ENCODE measurements around the gene MAST4.

Gene MAST4

GRCh38 chr5:67199859-67200258 is 603.7 kb downstream of the MAST4 start:
- no peaks in the 10 kb centered on the region for H3K36me3 ChIP-seq (ENCODE audit: control insufficient read depth, insufficient read depth, low read length)
- H3K4me3 ChIP-seq (ENCODE audit: low read depth, low read length): no peak overlapping the region
- no peaks in the 10 kb centered on the region for H3K9me3 ChIP-seq (ENCODE audit: control insufficient read depth, insufficient read depth, low read length)
- no peak overlapping the region for H3K27ac ChIP-seq (ENCODE audit: low read depth, low read length)
- H3K4me1 ChIP-seq (ENCODE audit: control insufficient read depth, insufficient read depth, low read length): no peaks in the 10 kb centered on the region
- H3K9ac ChIP-seq (ENCODE audit: low read depth, low read length): no peak overlapping the region
- H3K27me3 ChIP-seq (ENCODE audit: control insufficient read depth, insufficient read depth, low read length): no peaks in the 10 kb centered on the region

- Histone ChIP-seq H3K9me3 (ENCODE audit: control insufficient read depth, insufficient read depth, low read length) (no peaks in the 10 kb centered on the region), H3K4me1 (ENCODE audit: control insufficient read depth, insufficient read depth, low read length) (no peaks in the 10 kb centered on the region), H3K36me3 (ENCODE audit: control insufficient read depth, insufficient read depth, low read length) (no peaks in the 10 kb centered on the region), H3K27me3 (ENCODE audit: control insufficient read depth, insufficient read depth, low read length) (no peaks in the 10 kb centered on the region), H3K4me3 (ENCODE audit: low read depth, low read length) (no peak overlapping the region), H3K27ac (ENCODE audit: low read depth, low read length) (no peak overlapping the region), H3K9ac (ENCODE audit: low read depth, low read length) (no peak overlapping the region)
Observed at GRCh38 chr5:67200809-67201562, 604.8 kb downstream of the MAST4 start.

GRCh38 chr5:67201897-67202549 is 605.8 kb downstream of the MAST4 start:
- Histone ChIP-seq H3K9me3 (ENCODE audit: control insufficient read depth, insufficient read depth, low read length) (no peaks in the 10 kb centered on the region), H3K4me3 (ENCODE audit: low read depth, low read length) (no peak overlapping the region), H3K36me3 (ENCODE audit: control insufficient read depth, insufficient read depth, low read length) (no peaks in the 10 kb centered on the region), H3K27me3 (ENCODE audit: control insufficient read depth, insufficient read depth, low read length) (no peaks in the 10 kb centered on the region), H3K4me1 (ENCODE audit: control insufficient read depth, insufficient read depth, low read length) (no peaks in the 10 kb centered on the region), H3K27ac (ENCODE audit: low read depth, low read length) (no peak overlapping the region), H3K9ac (ENCODE audit: low read depth, low read length) (no peak overlapping the region)

- Histone ChIP-seq H3K27me3 (ENCODE audit: control insufficient read depth, insufficient read depth, low read length) (no peaks in the 10 kb centered on the region), H3K4me1 (ENCODE audit: control insufficient read depth, insufficient read depth, low read length) (no peaks in the 10 kb centered on the region), H3K36me3 (ENCODE audit: control insufficient read depth, insufficient read depth, low read length) (no peaks in the 10 kb centered on the region), H3K9me3 (ENCODE audit: control insufficient read depth, insufficient read depth, low read length) (no peaks in the 10 kb centered on the region), H3K9ac (ENCODE audit: low read depth, low read length) (no peak overlapping the region), H3K27ac (ENCODE audit: low read depth, low read length) (no peak overlapping the region), H3K4me3 (ENCODE audit: low read depth, low read length) (no peak overlapping the region)
Observed at GRCh38 chr5:67202828-67203227, 606.6 kb downstream of the MAST4 start.

GRCh38 chr5:67203701-67204074 is 607.5 kb downstream of the MAST4 start:
- H3K9ac ChIP-seq (ENCODE audit: low read depth, low read length): no peak overlapping the region
- no peak overlapping the region for H3K4me3 ChIP-seq (ENCODE audit: low read depth, low read length)
- H3K27ac ChIP-seq (ENCODE audit: low read depth, low read length): no peak overlapping the region
- H3K9me3 ChIP-seq (ENCODE audit: control insufficient read depth, insufficient read depth, low read length): no peaks in the 10 kb centered on the region
- H3K27me3 ChIP-seq (ENCODE audit: control insufficient read depth, insufficient read depth, low read length): no peaks in the 10 kb centered on the region
- H3K36me3 ChIP-seq (ENCODE audit: control insufficient read depth, insufficient read depth, low read length): no peaks in the 10 kb centered on the region
- no peaks in the 10 kb centered on the region for H3K4me1 ChIP-seq (ENCODE audit: control insufficient read depth, insufficient read depth, low read length)

- Histone ChIP-seq H3K36me3 (ENCODE audit: control insufficient read depth, insufficient read depth, low read length) (no peaks in the 10 kb centered on the region), H3K4me3 (ENCODE audit: low read depth, low read length) (no peak overlapping the region), H3K27me3 (ENCODE audit: control insufficient read depth, insufficient read depth, low read length) (no peaks in the 10 kb centered on the region), H3K27ac (ENCODE audit: low read depth, low read length) (no peak overlapping the region), H3K9ac (ENCODE audit: low read depth, low read length) (no peak overlapping the region), H3K9me3 (ENCODE audit: control insufficient read depth, insufficient read depth, low read length) (no peaks in the 10 kb centered on the region), H3K4me1 (ENCODE audit: control insufficient read depth, insufficient read depth, low read length) (peaks cover 3% of the 10 kb centered on the region; the same call in 1 of the 2 replicates)
Observed at GRCh38 chr5:67204821-67205220, 608.6 kb downstream of the MAST4 start.

- Histone ChIP-seq H3K4me3 (ENCODE audit: low read depth, low read length) (no peak overlapping the region), H3K36me3 (ENCODE audit: control insufficient read depth, insufficient read depth, low read length) (no peaks in the 10 kb centered on the region), H3K27ac (ENCODE audit: low read depth, low read length) (no peak overlapping the region), H3K9me3 (ENCODE audit: control insufficient read depth, insufficient read depth, low read length) (no peaks in the 10 kb centered on the region), H3K27me3 (ENCODE audit: control insufficient read depth, insufficient read depth, low read length) (no peaks in the 10 kb centered on the region), H3K4me1 (ENCODE audit: control insufficient read depth, insufficient read depth, low read length) (peaks cover 3% of the 10 kb centered on the region; the same call in 1 of the 2 replicates), H3K9ac (ENCODE audit: low read depth, low read length) (no peak overlapping the region)
Observed at GRCh38 chr5:67205981-67206380, 609.8 kb downstream of the MAST4 start.

- Histone ChIP-seq H3K9me3 (ENCODE audit: control insufficient read depth, insufficient read depth, low read length) (no peaks in the 10 kb centered on the region), H3K36me3 (ENCODE audit: control insufficient read depth, insufficient read depth, low read length) (no peaks in the 10 kb centered on the region), H3K27me3 (ENCODE audit: control insufficient read depth, insufficient read depth, low read length) (no peaks in the 10 kb centered on the region), H3K9ac (ENCODE audit: low read depth, low read length) (no peak overlapping the region), H3K4me1 (ENCODE audit: control insufficient read depth, insufficient read depth, low read length) (peaks cover 3% of the 10 kb centered on the region; the same call in 1 of the 2 replicates), H3K4me3 (ENCODE audit: low read depth, low read length) (no peak overlapping the region), H3K27ac (ENCODE audit: low read depth, low read length) (no peak overlapping the region)
Observed at GRCh38 chr5:67206461-67206860, 610.3 kb downstream of the MAST4 start.

GRCh38 chr5:67206929-67207328 is 610.7 kb downstream of the MAST4 start:
- no peaks in the 10 kb centered on the region for H3K9me3 ChIP-seq (ENCODE audit: control insufficient read depth, insufficient read depth, low read length)
- H3K9ac ChIP-seq (ENCODE audit: low read depth, low read length): no peak overlapping the region
- H3K27ac ChIP-seq (ENCODE audit: low read depth, low read length): no peak overlapping the region
- no peaks in the 10 kb centered on the region for H3K27me3 ChIP-seq (ENCODE audit: control insufficient read depth, insufficient read depth, low read length)
- peaks cover 3% of the 10 kb centered on the region; the same call in 1 of the 2 replicates for H3K4me1 ChIP-seq (ENCODE audit: control insufficient read depth, insufficient read depth, low read length)
- no peak overlapping the region for H3K4me3 ChIP-seq (ENCODE audit: low read depth, low read length)
- H3K36me3 ChIP-seq (ENCODE audit: control insufficient read depth, insufficient read depth, low read length): no peaks in the 10 kb centered on the region

- Histone ChIP-seq H3K9ac (ENCODE audit: low read depth, low read length) (no peak overlapping the region), H3K27ac (ENCODE audit: low read depth, low read length) (no peak overlapping the region), H3K27me3 (ENCODE audit: control insufficient read depth, insufficient read depth, low read length) (no peaks in the 10 kb centered on the region), H3K4me3 (ENCODE audit: low read depth, low read length) (no peak overlapping the region), H3K4me1 (ENCODE audit: control insufficient read depth, insufficient read depth, low read length) (peaks cover 3% of the 10 kb centered on the region; the same call in 1 of the 2 replicates), H3K36me3 (ENCODE audit: control insufficient read depth, insufficient read depth, low read length) (no peaks in the 10 kb centered on the region), H3K9me3 (ENCODE audit: control insufficient read depth, insufficient read depth, low read length) (no peaks in the 10 kb centered on the region)
Observed at GRCh38 chr5:67208403-67208802, 612.2 kb downstream of the MAST4 start.

GRCh38 chr5:67209141-67209771 is 613.1 kb downstream of the MAST4 start:
- H3K27ac ChIP-seq (ENCODE audit: low read depth, low read length): no peak overlapping the region
- H3K36me3 ChIP-seq (ENCODE audit: control insufficient read depth, insufficient read depth, low read length): no peaks in the 10 kb centered on the region
- peaks cover 3% of the 10 kb centered on the region; the same call in 1 of the 2 replicates for H3K4me1 ChIP-seq (ENCODE audit: control insufficient read depth, insufficient read depth, low read length)
- H3K27me3 ChIP-seq (ENCODE audit: control insufficient read depth, insufficient read depth, low read length): no peaks in the 10 kb centered on the region
- no peak overlapping the region for H3K4me3 ChIP-seq (ENCODE audit: low read depth, low read length)
- H3K9ac ChIP-seq (ENCODE audit: low read depth, low read length): no peak overlapping the region
- H3K9me3 ChIP-seq (ENCODE audit: control insufficient read depth, insufficient read depth, low read length): no peaks in the 10 kb centered on the region
